GM23338 (cell line): Measurements from ENCODE around the gene ERF.

Experiments used
- EZH2phosphoT487 ChIP-seq: fragments of 200-600 bp; sonication (generic); IDR thresholded peaks from one replicate; pipeline ENCODE4 v1.8.1; 2018; ENCODE audit warnings: antibody characterized with exemption; ENCODE audit not compliant: unreplicated experiment
- ZNF114 ChIP-seq: fragments of 250-450 bp; sonication (Bioruptor Pico); IDR thresholded peaks from 2 replicates; pipeline ENCODE4 v1.5.0; 2020; ENCODE audit warnings: mild to moderate bottlenecking, moderate library complexity
- TF ChIP-seq, protein P1 (sequence below), 2 experiments: fragments of 200-600 bp in 1 of 2; sonication (generic) in 1 of 2; conservative IDR thresholded peaks; 2 replicates each; pipeline versions ENCODE4 v1.5.1 to v1.6.1; 2016 to 2017; ENCODE audit warnings: antibody characterized with exemption in 2 of 2, low read depth in 2 of 2, mild to moderate bottlenecking in 2 of 2, moderate library complexity in 1 of 2

DNA sequence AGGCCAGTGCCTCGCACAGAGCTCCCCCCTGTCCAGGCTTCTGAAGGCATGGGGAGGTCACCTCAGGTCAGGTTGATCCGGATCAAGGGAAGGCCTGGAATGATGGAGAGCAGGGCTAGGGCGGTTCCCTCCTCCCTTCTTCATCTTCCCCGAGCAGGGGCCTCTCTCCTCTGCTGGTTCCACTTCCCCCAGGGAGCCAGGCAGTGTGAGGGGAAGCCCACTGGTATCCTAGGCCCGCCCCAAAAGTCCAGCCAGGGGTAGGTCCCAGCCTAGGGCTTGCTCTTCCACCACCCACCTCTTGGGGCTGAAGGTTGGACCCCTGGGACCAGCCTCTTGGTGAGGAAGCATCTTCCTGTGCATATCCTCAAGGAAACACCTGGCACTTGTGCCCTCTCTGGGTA, 30.6 kb upstream of the ERF start:
- TF ChIP-seq, protein P1, sequence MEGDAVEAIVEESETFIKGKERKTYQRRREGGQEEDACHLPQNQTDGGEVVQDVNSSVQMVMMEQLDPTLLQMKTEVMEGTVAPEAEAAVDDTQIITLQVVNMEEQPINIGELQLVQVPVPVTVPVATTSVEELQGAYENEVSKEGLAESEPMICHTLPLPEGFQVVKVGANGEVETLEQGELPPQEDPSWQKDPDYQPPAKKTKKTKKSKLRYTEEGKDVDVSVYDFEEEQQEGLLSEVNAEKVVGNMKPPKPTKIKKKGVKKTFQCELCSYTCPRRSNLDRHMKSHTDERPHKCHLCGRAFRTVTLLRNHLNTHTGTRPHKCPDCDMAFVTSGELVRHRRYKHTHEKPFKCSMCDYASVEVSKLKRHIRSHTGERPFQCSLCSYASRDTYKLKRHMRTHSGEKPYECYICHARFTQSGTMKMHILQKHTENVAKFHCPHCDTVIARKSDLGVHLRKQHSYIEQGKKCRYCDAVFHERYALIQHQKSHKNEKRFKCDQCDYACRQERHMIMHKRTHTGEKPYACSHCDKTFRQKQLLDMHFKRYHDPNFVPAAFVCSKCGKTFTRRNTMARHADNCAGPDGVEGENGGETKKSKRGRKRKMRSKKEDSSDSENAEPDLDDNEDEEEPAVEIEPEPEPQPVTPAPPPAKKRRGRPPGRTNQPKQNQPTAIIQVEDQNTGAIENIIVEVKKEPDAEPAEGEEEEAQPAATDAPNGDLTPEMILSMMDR (conservative IDR thresholded peaks at IDR 0.05; ENCODE audit: low read depth in 2 of 2) = no peak
- TF ChIP-seq EZH2phosphoT487 (no peak), ZNF114 (CRISPR knock-in tag) (no peak)
